HL-60 (cell line): ENCODE data around the gene SELENOI.

Experiments
- DNase-seq, 2 experiments: peaks; one replicate each; pipeline ENCODE4 v3.0.0-alpha.2; 2010 to 2020; ENCODE audit warnings: low read depth in 1 of 2, low spot score in 1 of 2
- H3K27ac ChIP-seq: fragments of 250-450 bp; sonication (Bioruptor Pico); replicated peaks from 2 replicates; pipeline ENCODE4 v1.5.1; 2020; ENCODE audit warnings: mild to moderate bottlenecking, moderate library complexity
- H3K27me3 ChIP-seq: fragments of 250-450 bp; sonication (Bioruptor Pico); 2 replicates; pipeline ENCODE4 v1.5.1; 2021; ENCODE audit warnings: mild to moderate bottlenecking, moderate library complexity; ENCODE audit not compliant: insufficient read depth, poor library complexity, severe bottlenecking
- H3K4me3 ChIP-seq: replicated peaks from 2 replicates; pipeline ENCODE4 v1.5.1; 2011; ENCODE audit warnings: mild to moderate bottlenecking, control low read depth, low read length; ENCODE audit not compliant: insufficient read depth
- GABPA ChIP-seq: IDR thresholded peaks from 2 replicates; pipeline ENCODE4 v1.6.1; 2012; ENCODE audit warnings: low read depth
- POLR2AphosphoS5 ChIP-seq: IDR thresholded peaks from 2 replicates; pipeline ENCODE4 v1.6.1; 2012; ENCODE audit warnings: low read depth
- REST ChIP-seq: IDR thresholded peaks from 2 replicates; pipeline ENCODE4 v1.6.1; 2012; ENCODE audit warnings: low read depth; ENCODE audit not compliant: insufficient replicate concordance
- SPI1 ChIP-seq: IDR thresholded peaks from 2 replicates; pipeline ENCODE4 v1.6.1; 2012; ENCODE audit warnings: low read depth, mild to moderate bottlenecking, borderline replicate concordance
- TF ChIP-seq, protein P1 (sequence below): IDR thresholded peaks from one replicate; pipeline ENCODE4 v1.5.1; 2011; ENCODE audit warnings: low read length, control low read depth, inconsistent platforms; ENCODE audit not compliant: insufficient read depth

The SELENOI gene

GRCh38 chr2:26363323-26363722, 17.4 kb downstream of the SELENOI start:
- no peak overlapping the region for H3K4me3 ChIP-seq
- TF ChIP-seq, protein P1, sequence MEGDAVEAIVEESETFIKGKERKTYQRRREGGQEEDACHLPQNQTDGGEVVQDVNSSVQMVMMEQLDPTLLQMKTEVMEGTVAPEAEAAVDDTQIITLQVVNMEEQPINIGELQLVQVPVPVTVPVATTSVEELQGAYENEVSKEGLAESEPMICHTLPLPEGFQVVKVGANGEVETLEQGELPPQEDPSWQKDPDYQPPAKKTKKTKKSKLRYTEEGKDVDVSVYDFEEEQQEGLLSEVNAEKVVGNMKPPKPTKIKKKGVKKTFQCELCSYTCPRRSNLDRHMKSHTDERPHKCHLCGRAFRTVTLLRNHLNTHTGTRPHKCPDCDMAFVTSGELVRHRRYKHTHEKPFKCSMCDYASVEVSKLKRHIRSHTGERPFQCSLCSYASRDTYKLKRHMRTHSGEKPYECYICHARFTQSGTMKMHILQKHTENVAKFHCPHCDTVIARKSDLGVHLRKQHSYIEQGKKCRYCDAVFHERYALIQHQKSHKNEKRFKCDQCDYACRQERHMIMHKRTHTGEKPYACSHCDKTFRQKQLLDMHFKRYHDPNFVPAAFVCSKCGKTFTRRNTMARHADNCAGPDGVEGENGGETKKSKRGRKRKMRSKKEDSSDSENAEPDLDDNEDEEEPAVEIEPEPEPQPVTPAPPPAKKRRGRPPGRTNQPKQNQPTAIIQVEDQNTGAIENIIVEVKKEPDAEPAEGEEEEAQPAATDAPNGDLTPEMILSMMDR: no peak
- TF ChIP-seq POLR2AphosphoS5: no peak
- TF ChIP-seq SPI1: no peak
- no peak for TF ChIP-seq GABPA
- no peak for TF ChIP-seq REST
- H3K27ac ChIP-seq: no peak overlapping the region
- H3K27me3 ChIP-seq: no peaks in the 10 kb centered on the region
- DNase-seq: no peak

- no peak overlapping the region for H3K27ac ChIP-seq
- TF ChIP-seq GABPA: no peak
- no peak for TF ChIP-seq REST
- no peak for TF ChIP-seq POLR2AphosphoS5
- no peak for TF ChIP-seq SPI1
- TF ChIP-seq, protein P1: no peak
- DNase-seq: no peak
- H3K4me3 ChIP-seq: no peak overlapping the region
- no peaks in the 10 kb centered on the region for H3K27me3 ChIP-seq
Measured at GRCh38 chr2:26363958-26364357, 18.0 kb downstream of the SELENOI start.

DNA sequence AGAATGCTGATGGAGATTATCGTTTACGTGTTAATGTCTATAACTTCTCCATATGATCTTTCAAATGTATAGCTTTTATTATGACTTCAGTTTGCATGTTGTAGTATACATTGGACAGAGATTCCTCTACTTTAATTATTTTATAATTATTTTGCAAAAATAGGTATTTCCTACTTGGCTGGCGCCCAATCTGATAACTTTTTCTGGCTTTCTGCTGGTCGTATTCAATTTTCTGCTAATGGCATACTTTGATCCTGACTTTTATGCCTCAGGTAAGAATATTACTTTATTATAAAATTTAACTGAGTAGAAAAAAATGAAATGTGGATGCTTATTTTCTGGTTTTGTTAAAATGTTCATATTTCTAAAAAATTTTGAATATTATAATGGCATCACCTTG, 18.7 kb downstream of the SELENOI start:
- no peak for DNase-seq
- no peak overlapping the region for H3K4me3 ChIP-seq
- no peaks in the 10 kb centered on the region for H3K27me3 ChIP-seq
- TF ChIP-seq GABPA (no peak), SPI1 (no peak), POLR2AphosphoS5 (no peak), REST (no peak)
- TF ChIP-seq, protein P1: no peak
- H3K27ac ChIP-seq: no peak overlapping the region
